Fibroblast of skin of back (primary cell): Measurements from ENCODE around the gene BCL11A.
"Not testable (repeated sequence)": the region's sequence is repeated elsewhere in the genome, so short reads cannot be mapped to it uniquely, and the experiment has no call there.

Source experiments
- DNase-seq: peaks from one replicate; pipeline ENCODE4 v3.0.0-alpha.2; 2013

The BCL11A gene

GRCh38 chr2:60423505-60423904 lies 129.9 kb downstream of the BCL11A start:
- no peak for DNase-seq

GRCh38 chr2:60422826-60423483 lies 130.5 kb downstream of the BCL11A start:
- DNase-seq: no peak

GRCh38 chr2:60417210-60417609 lies 136.2 kb downstream of the BCL11A start:
- DNase-seq: not testable (repeated sequence)

- peak; percentile 43 for DNase-seq
Observed at GRCh38 chr2:60416221-60417008, 137.0 kb downstream of the BCL11A start.

- no peak for DNase-seq
Observed at GRCh38 chr2:60415814-60416213, 137.6 kb downstream of the BCL11A start.

GRCh38 chr2:60414495-60415138 lies 138.8 kb downstream of the BCL11A start:
- peak; percentile 98 for DNase-seq

GRCh38 chr2:60413814-60414168 lies 139.7 kb downstream of the BCL11A start:
- no peak for DNase-seq

- DNase-seq: peak; percentile 44
Observed at GRCh38 chr2:60413069-60413813, 140.2 kb downstream of the BCL11A start.

GRCh38 chr2:60412620-60413019 lies 140.8 kb downstream of the BCL11A start:
- no peak for DNase-seq

- no peak for DNase-seq
Observed at GRCh38 chr2:60412027-60412426, 141.4 kb downstream of the BCL11A start.

GRCh38 chr2:60411295-60411694 lies 142.2 kb downstream of the BCL11A start:
- peak; percentile 44 for DNase-seq

- DNase-seq: no peak
Observed at GRCh38 chr2:60410456-60411146, 142.9 kb downstream of the BCL11A start.

GRCh38 chr2:60409531-60409871 lies 144.0 kb downstream of the BCL11A start:
- DNase-seq: no peak

- no peak for DNase-seq
Observed at GRCh38 chr2:60408811-60409530, 144.5 kb downstream of the BCL11A start.

- DNase-seq: peak; percentile 81
Observed at GRCh38 chr2:60408207-60408606, 145.2 kb downstream of the BCL11A start.

- no peak for DNase-seq
Observed at GRCh38 chr2:60407398-60407797, 146.1 kb downstream of the BCL11A start.

- DNase-seq: no peak
Observed at GRCh38 chr2:60406192-60406591, 147.3 kb downstream of the BCL11A start.

- DNase-seq: no peak
Observed at GRCh38 chr2:60405271-60405919, 148.1 kb downstream of the BCL11A start.
